Tibial nerve (tissue), 3 donors: ENCODE results near the gene PTPRO.

ENCODE experiments used
- EP300 ChIP-seq, 2 donors: sonication (generic); formaldehyde crosslinking; IDR thresholded peaks; one replicate each; pipeline ENCODE4 v1.6.1; 2017; ENCODE audit warnings: antibody characterized with exemption in 2 of 2, mild to moderate bottlenecking in 1 of 2
- POLR2A ChIP-seq, 2 donors: fragments of 450-650 bp; IDR thresholded peaks; one replicate each; pipeline ENCODE4 v1.6.1; 2017; ENCODE audit warnings: antibody characterized with exemption in 2 of 2, mild to moderate bottlenecking in 2 of 2, moderate library complexity in 2 of 2

- TF ChIP-seq POLR2A (IDR thresholded peaks at IDR 0.05): no peak
- peak in 1 of 2 donors; percentile 41 for TF ChIP-seq EP300 (IDR thresholded peaks at IDR 0.05)
Measured at GRCh38 chr12:15563663-15564062, 241.4 kb downstream of the PTPRO start.
